Right atrium auricular region (tissue), 2 donors: ENCODE results near the gene BICRA. TPM values are rescaled to one million over a fixed set of nuclear protein-coding genes. Genes with fewer than 3 reads are reported as not detected.

Experiments
- DNase-seq: peaks from one replicate; pipeline ENCODE4 v3.0.0-alpha.2; 2019; ENCODE audit warnings: low spot score
- H3K27ac ChIP-seq, 2 donors: fragments of 200-600 bp; sonication (generic); 1 replicate in 1 of 2; 2 replicates in 1 of 2; pipeline ENCODE4 v1.5.1; 2016 to 2019
- H3K27me3 ChIP-seq, 2 donors: fragments of 200-600 bp; sonication (generic); one replicate each; pipeline versions ENCODE4 v1.5.1 to v1.6.0; 2017 to 2019
- H3K36me3 ChIP-seq: fragments of 200-600 bp; sonication (generic); one replicate; pipeline ENCODE4 v1.5.1; 2016
- H3K4me1 ChIP-seq, 2 donors: fragments of 200-600 bp; sonication (generic); one replicate each; pipeline versions ENCODE4 v1.5.1 to v1.6.0; 2017 to 2019
- H3K4me3 ChIP-seq, 2 donors: fragments of 200-600 bp; sonication (generic); 1 replicate in 1 of 2; 2 replicates in 1 of 2; pipeline ENCODE4 v1.5.1; 2017 to 2019; ENCODE audit warnings: mild to moderate bottlenecking in 1 of 2, moderate library complexity in 1 of 2
- H3K9me3 ChIP-seq, 2 donors: fragments of 200-600 bp; sonication (generic); one replicate each; pipeline ENCODE4 v1.5.1; 2019
- total RNA-seq, 2 donors: library from RNA; depleted of rRNA; stranded (reverse); fragments of >200 nt; gene quantifications; one replicate each; pipeline ENCODE4 v1.1.0, GENCODE V29; 2016
- TF ChIP-seq, protein P1 (sequence below), 2 donors: fragments of 200-600 bp; sonication (generic); IDR thresholded peaks; one replicate each; pipeline ENCODE4 v1.5.1; 2019; ENCODE audit warnings: antibody characterized with exemption in 2 of 2

Gene BICRA
- total RNA-seq, 2 donors from 2014 or later = 7.0 to 12.6 TPM

DNA sequence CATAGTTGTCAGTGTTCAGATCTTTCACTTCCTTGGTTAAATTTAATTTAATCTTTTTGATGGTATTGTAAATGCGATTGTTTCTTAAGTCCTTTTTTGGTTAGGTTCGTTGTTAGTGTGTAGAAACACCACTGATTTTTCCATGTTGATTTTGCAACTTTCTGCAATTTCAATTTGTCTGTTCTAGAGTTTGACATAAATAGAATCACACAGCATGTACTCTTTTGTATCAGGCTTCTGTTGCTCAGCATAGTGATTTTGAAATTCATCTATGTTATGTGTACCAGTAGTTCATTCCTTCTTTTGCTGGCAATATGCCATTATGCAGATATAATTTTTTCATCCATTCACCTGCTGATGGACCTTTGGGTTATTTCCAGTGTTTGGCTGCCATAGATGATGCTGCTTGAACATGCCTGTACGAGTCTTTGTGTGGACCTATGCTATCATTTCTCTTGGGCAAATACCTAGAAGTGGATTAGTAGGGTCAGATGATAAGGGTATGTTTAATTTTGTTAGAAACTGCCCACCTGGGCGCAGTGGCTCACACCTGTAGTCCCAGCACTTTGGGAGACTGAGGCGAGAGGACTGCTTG is 33.1 kb downstream of the BICRA start:
- TF ChIP-seq, protein P1, sequence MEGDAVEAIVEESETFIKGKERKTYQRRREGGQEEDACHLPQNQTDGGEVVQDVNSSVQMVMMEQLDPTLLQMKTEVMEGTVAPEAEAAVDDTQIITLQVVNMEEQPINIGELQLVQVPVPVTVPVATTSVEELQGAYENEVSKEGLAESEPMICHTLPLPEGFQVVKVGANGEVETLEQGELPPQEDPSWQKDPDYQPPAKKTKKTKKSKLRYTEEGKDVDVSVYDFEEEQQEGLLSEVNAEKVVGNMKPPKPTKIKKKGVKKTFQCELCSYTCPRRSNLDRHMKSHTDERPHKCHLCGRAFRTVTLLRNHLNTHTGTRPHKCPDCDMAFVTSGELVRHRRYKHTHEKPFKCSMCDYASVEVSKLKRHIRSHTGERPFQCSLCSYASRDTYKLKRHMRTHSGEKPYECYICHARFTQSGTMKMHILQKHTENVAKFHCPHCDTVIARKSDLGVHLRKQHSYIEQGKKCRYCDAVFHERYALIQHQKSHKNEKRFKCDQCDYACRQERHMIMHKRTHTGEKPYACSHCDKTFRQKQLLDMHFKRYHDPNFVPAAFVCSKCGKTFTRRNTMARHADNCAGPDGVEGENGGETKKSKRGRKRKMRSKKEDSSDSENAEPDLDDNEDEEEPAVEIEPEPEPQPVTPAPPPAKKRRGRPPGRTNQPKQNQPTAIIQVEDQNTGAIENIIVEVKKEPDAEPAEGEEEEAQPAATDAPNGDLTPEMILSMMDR (IDR thresholded peaks at IDR 0.05) = no peak
- Histone ChIP-seq H3K4me3 (no peak overlapping the region), H3K36me3 (no peaks in the 10 kb centered on the region), H3K4me1 (peaks cover 0 to 40% of the 10 kb centered on the region in 2 donors), H3K9me3 (no peaks in the 10 kb centered on the region), H3K27me3 (no peaks in the 10 kb centered on the region), H3K27ac (no peak overlapping the region)
- no peak for DNase-seq

DNA sequence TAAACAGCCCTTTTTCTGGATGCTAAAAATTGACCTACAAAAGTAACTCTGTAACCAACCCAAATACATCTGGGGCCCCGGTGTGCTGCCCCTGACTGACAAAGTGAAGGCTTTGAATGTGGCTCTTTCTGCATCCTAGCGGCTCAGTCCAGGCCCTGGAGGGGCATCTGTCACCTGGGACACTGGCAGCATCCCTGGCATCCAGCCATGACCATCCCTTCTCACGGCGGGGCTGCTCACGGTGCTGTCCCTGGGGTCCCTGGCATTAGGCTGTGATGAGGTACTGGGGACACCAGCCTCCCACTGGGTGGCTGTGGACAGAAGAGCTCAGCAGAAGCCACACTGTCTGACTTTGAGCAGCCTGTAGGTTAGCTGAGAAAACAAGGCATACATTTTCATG is 34.3 kb downstream of the BICRA start:
- H3K4me3 ChIP-seq = no peak overlapping the region
- no peak overlapping the region for H3K27ac ChIP-seq
- H3K4me1 ChIP-seq = peaks cover 0 to 32% of the 10 kb centered on the region in 2 donors
- TF ChIP-seq, protein P1 (IDR thresholded peaks at IDR 0.05) = no peak
- no peak for DNase-seq
- H3K27me3 ChIP-seq = no peaks in the 10 kb centered on the region
- no peaks in the 10 kb centered on the region for H3K36me3 ChIP-seq
- no peaks in the 10 kb centered on the region for H3K9me3 ChIP-seq

DNA sequence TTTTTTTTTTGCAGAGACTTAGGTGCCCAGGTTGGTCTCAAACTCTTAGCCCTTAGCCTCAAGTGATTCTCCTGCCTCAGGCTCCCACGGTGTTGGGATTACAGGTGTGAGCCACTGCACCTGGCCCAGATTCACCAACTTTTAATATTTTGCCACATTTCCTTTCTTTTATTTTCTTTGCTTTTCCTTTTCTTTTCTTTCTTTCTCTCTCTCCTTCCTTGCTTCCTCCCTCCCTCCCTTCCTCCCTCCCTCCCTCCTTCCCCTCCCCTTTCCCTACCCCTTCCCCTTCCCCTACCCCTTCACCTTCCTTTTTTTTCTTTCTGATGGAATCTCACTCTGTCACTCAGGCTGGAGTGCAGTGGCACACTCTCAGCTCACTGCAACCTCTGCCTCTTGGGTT is 35.3 kb downstream of the BICRA start:
- H3K9me3 ChIP-seq = no peaks in the 10 kb centered on the region
- no peak overlapping the region for H3K27ac ChIP-seq
- H3K36me3 ChIP-seq = no peaks in the 10 kb centered on the region
- TF ChIP-seq, protein P1 (IDR thresholded peaks at IDR 0.05) = no peak
- no peaks in the 10 kb centered on the region for H3K27me3 ChIP-seq
- no peak for DNase-seq
- no peak overlapping the region for H3K4me3 ChIP-seq
- peaks cover 0 to 30% of the 10 kb centered on the region in 2 donors for H3K4me1 ChIP-seq

DNA sequence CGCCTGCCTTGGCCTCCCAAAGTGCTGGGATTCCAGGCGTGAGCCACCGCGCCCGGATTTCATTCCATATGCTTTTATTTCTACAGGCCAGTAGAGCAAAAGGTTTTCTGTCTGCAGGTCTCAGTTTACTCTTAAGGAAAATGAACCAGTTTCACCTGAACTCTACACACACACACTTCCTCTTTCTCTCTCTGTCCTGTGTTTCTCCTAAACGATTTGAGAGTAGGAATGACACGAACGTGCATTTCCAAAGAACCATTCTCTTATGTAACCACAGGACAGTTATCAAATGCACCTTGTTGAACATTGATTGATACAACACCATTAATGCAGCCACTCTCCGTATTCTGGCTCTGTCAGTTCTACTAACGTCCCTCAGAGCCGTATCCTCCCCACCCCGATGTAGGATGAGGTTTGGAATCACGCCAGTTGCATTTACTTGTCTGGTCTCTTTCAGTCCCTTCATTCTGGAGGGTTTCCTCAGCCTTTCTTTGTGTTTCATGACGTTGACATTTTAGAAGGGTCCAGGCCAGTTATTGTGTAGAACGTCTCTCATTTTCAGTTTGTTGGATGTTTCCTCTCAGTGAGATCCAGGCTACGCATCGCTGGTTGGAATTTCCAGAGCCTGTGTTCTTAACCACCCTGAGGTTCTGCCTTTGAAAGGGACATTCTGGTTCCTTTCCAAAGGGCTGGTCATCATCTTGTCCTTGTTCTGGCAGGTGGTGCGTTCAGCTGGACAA is 36.0 kb downstream of the BICRA start:
- Histone ChIP-seq H3K36me3 (no peaks in the 10 kb centered on the region), H3K27ac (peak overlapping the region; percentile 18 to 27), H3K4me3 (no peak overlapping the region), H3K27me3 (no peaks in the 10 kb centered on the region), H3K9me3 (no peaks in the 10 kb centered on the region), H3K4me1 (peaks cover 0 to 30% of the 10 kb centered on the region in 2 donors)
- TF ChIP-seq, protein P1 (IDR thresholded peaks at IDR 0.05) = no peak
- no peak for DNase-seq

DNA sequence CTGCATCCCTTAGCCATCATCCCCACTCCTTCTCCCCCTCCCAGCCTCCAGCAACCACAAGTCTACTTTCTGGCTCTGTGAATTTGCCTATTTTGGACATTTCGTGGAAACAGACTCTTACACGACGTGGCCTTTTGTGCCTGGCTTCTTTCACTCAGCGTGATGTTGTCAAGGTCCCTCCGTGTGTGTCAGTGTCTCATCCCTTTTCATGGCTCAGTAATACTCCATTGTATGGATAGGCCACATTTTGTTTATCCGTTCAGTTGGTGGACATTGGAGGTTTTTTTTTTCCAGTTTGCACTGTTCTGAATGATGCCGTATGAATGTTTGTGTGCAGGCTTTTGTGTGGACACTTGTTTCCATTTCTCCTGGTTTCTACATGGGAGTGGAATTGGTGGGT is 38.0 kb downstream of the BICRA start:
- H3K9me3 ChIP-seq = no peaks in the 10 kb centered on the region
- no peaks in the 10 kb centered on the region for H3K36me3 ChIP-seq
- no peak overlapping the region for H3K27ac ChIP-seq
- DNase-seq = no peak
- no peaks in the 10 kb centered on the region for H3K27me3 ChIP-seq
- H3K4me3 ChIP-seq = no peak overlapping the region
- peaks cover 0 to 30% of the 10 kb centered on the region in 2 donors for H3K4me1 ChIP-seq
- TF ChIP-seq, protein P1 (IDR thresholded peaks at IDR 0.05) = no peak
